ENCODE data around the gene VAV3. TPM values are rescaled to one million over a fixed set of nuclear protein-coding genes. Genes with fewer than 3 reads are reported as not detected.

The VAV3 gene
- total RNA-seq, 2 donors from 2014 or later = 6.9 to 7.7 TPM

DNA sequence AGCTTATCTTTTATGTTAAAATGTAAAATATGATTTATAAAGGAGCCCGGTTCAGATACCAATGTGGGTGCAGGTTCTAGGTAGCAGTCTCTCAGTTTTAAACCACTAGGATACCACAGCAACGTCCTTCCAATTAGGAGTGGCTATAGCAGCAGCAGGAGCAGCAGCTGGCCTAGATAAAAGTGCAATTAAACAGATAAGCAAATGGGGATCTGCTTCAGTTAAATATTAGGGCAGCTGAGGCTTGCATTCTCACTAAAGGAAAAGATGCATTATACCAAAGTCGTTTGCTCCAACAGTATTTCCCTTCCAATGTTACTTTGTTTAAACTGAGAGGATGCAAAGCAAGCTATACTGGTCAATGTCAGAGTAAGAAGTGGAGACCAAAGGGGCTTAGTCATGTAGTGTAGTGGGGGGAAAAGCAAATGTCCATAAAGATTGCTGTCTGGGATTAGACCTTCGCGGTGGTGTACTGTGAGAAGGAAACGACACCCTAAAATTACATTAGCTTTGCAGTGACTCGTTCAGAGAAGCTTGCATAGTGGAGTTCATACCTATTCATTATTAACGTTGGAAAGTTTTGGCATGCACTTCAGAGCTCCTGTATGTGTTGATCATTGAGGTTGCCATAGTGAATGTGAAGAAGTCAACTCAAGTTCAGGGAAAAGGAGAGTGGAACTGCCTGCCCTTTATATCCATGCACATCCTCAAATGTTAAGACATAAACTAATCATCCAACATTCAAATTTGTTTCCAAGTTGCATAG lies 272.2 kb downstream of the VAV3 start:
- TF ChIP-seq, protein P1, sequence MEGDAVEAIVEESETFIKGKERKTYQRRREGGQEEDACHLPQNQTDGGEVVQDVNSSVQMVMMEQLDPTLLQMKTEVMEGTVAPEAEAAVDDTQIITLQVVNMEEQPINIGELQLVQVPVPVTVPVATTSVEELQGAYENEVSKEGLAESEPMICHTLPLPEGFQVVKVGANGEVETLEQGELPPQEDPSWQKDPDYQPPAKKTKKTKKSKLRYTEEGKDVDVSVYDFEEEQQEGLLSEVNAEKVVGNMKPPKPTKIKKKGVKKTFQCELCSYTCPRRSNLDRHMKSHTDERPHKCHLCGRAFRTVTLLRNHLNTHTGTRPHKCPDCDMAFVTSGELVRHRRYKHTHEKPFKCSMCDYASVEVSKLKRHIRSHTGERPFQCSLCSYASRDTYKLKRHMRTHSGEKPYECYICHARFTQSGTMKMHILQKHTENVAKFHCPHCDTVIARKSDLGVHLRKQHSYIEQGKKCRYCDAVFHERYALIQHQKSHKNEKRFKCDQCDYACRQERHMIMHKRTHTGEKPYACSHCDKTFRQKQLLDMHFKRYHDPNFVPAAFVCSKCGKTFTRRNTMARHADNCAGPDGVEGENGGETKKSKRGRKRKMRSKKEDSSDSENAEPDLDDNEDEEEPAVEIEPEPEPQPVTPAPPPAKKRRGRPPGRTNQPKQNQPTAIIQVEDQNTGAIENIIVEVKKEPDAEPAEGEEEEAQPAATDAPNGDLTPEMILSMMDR (IDR thresholded peaks at IDR 0.05) = no peak
- H3K27me3 ChIP-seq (replicated peaks; ENCODE audit: insufficient read depth) = no peaks in the 10 kb centered on the region
- ATAC-seq (ENCODE audit: insufficient number of reproducible peaks, low FRiP score, low read depth) (no peak), DNase-seq (ENCODE audit: low spot score) (no peak)
- no peaks in the 10 kb centered on the region for H3K36me3 ChIP-seq
- no peaks in the 10 kb centered on the region for H3K4me1 ChIP-seq (ENCODE audit: control insufficient read depth in 1 of 2, low read depth in 2 of 2)
- no peak overlapping the region for H3K4me3 ChIP-seq
- H3K9me3 ChIP-seq = no peaks in the 10 kb centered on the region
- no peak overlapping the region for H3K27ac ChIP-seq

DNA sequence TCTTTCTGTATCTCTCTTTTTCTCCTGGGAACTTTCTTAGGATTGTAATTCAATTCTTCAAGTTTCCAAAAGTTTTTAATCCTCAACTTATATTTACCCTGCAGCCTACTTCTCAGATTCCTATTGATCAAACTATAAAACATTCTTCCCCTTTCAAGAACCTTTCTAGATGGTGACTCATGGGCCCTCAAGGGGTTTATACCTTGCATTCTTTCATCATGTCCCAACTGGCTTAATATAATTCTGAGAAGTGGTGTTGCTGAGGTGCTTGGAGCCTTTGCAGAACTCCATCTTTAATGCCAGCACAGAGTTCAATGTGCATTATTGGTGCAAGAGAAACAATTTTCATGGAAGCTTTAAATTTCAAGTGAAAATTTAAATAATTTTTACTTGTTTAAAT lies 273.4 kb downstream of the VAV3 start:
- Histone ChIP-seq H3K27ac (no peak overlapping the region), H3K36me3 (no peaks in the 10 kb centered on the region), H3K9me3 (no peaks in the 10 kb centered on the region), H3K4me3 (no peak overlapping the region), H3K4me1 (ENCODE audit: control insufficient read depth in 1 of 2, low read depth in 2 of 2) (no peaks in the 10 kb centered on the region), H3K27me3 (replicated peaks; ENCODE audit: insufficient read depth) (no peaks in the 10 kb centered on the region)
- DNase-seq (ENCODE audit: low spot score) (no peak), ATAC-seq (ENCODE audit: insufficient number of reproducible peaks, low FRiP score, low read depth) (no peak)
- TF ChIP-seq, protein P1 (IDR thresholded peaks at IDR 0.05) = no peak

DNA sequence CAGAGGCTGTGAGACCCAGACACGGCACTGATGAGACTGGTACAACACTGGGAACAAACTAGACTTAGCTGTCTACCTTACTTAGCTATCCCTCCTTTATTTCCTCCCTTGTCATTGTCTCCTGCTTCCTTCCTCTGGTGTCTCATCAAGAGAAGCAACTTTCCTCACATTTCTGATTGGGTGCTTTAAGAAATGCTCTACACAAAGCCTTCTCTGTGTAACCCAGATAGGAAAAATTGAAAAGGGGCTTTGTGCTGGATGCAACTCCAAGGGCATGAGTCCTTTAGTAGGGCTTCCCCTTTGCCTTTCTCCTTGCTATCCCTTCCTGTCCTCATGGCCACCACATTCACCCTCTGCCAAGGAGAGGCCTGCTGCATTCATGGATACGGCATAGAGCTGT lies 274.5 kb downstream of the VAV3 start:
- Histone ChIP-seq H3K36me3 (no peaks in the 10 kb centered on the region), H3K4me3 (no peak overlapping the region), H3K9me3 (no peaks in the 10 kb centered on the region), H3K4me1 (ENCODE audit: control insufficient read depth in 1 of 2, low read depth in 2 of 2) (no peaks in the 10 kb centered on the region), H3K27ac (no peak overlapping the region), H3K27me3 (replicated peaks; ENCODE audit: insufficient read depth) (no peaks in the 10 kb centered on the region)
- no peak for ATAC-seq (ENCODE audit: insufficient number of reproducible peaks, low FRiP score, low read depth)
- TF ChIP-seq, protein P1 (IDR thresholded peaks at IDR 0.05) = no peak
- no peak for DNase-seq (ENCODE audit: low spot score)

DNA sequence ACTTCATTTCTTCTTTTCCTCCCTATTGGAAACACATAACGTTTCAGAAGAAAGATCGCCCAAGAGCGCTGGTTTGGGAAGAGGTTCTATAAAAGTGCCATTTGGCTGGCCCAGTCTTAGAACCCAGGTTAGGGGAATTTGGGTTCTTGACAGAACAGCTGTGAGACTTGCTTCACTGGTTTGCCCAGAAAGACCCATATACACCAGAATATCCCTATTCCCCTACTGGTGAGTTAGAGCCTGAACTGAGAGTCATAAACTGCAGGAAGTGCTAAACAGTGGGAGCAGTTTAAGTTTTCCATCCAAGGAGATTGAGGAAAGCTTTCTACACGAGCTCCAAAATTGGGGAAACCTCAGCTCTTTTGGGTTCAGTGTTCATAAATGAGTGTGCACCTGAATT lies 275.2 kb downstream of the VAV3 start:
- Histone ChIP-seq H3K36me3 (no peaks in the 10 kb centered on the region), H3K27ac (no peak overlapping the region), H3K4me3 (no peak overlapping the region)

DNA sequence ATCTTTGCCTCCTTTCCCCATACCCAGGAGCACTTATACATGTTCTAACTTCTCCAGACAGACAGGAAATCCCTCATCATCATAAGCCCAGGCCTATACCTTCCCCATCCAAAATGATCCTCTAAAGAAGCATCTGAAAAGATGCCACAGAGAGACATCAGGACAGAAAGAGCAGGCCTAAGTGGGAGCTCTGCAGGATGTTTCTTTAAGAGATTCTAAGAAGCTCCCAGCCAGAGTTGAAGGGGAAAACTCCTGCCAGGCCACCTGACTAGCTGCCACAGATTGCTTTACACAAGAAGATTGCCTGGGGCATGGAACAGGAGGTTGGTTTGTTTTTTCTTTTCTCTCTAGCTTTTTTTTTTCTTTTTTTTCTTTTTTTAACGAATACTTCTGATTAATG lies 275.8 kb downstream of the VAV3 start:
- ATAC-seq (ENCODE audit: insufficient number of reproducible peaks, low FRiP score, low read depth) (no peak), DNase-seq (ENCODE audit: low spot score) (no peak)
- TF ChIP-seq, protein P1 (IDR thresholded peaks at IDR 0.05) = no peak
- no peaks in the 10 kb centered on the region for H3K27me3 ChIP-seq (replicated peaks; ENCODE audit: insufficient read depth)
- no peaks in the 10 kb centered on the region for H3K9me3 ChIP-seq
- no peaks in the 10 kb centered on the region for H3K36me3 ChIP-seq
- H3K27ac ChIP-seq = no peak overlapping the region
- no peak overlapping the region for H3K4me3 ChIP-seq
- no peaks in the 10 kb centered on the region for H3K4me1 ChIP-seq (ENCODE audit: control insufficient read depth in 1 of 2, low read depth in 2 of 2)

More for the DNA sequence above, 275.2 kb downstream of the VAV3 start:
- no peak for ATAC-seq (ENCODE audit: insufficient number of reproducible peaks, low FRiP score, low read depth)
- DNase-seq (ENCODE audit: low spot score) = no peak
- H3K9me3 ChIP-seq = no peaks in the 10 kb centered on the region
- TF ChIP-seq, protein P1 (IDR thresholded peaks at IDR 0.05) = no peak
- H3K27me3 ChIP-seq (replicated peaks; ENCODE audit: insufficient read depth) = no peaks in the 10 kb centered on the region
- H3K4me1 ChIP-seq (ENCODE audit: control insufficient read depth in 1 of 2, low read depth in 2 of 2) = no peaks in the 10 kb centered on the region
